ENCODE data around the gene RPS6KA2. TPM values are rescaled to one million over a fixed set of nuclear protein-coding genes. Genes with fewer than 3 reads are reported as not detected.

Gene RPS6KA2
- total RNA-seq, 2 donors from 2014 or later: 2.9 to 4.0 TPM

GRCh38 chr6:166477647-166478365, 149.2 kb downstream of the RPS6KA2 start:
- no peak for ATAC-seq
- DNase-seq (ENCODE audit: low spot score in 2 of 2): no peak
- H3K36me3 Mint-ChIP-seq: peaks cover 0 to 7% of the 10 kb centered on the region in 2 donors
- H3K27ac Mint-ChIP-seq: no peak overlapping the region
- H3K9me3 Mint-ChIP-seq: no peaks in the 10 kb centered on the region

- DNase-seq (ENCODE audit: low spot score in 2 of 2): no peak
- no peak for ATAC-seq
- H3K36me3 Mint-ChIP-seq: peaks cover 0 to 7% of the 10 kb centered on the region in 2 donors
- H3K9me3 Mint-ChIP-seq: no peaks in the 10 kb centered on the region
- no peak overlapping the region for H3K27ac Mint-ChIP-seq
Measured at GRCh38 chr6:166476634-166477215, 150.3 kb downstream of the RPS6KA2 start.

GRCh38 chr6:166476061-166476591, 150.9 kb downstream of the RPS6KA2 start:
- Mint-ChIP-seq H3K36me3 (peaks cover 0 to 7% of the 10 kb centered on the region in 2 donors), H3K9me3 (no peaks in the 10 kb centered on the region), H3K27ac (no peak overlapping the region)
- DNase-seq (ENCODE audit: low spot score in 2 of 2): no peak
- no peak for ATAC-seq

GRCh38 chr6:166474721-166475565, 152.1 kb downstream of the RPS6KA2 start:
- H3K9me3 Mint-ChIP-seq: no peaks in the 10 kb centered on the region
- DNase-seq (ENCODE audit: low spot score in 2 of 2) (no peak), ATAC-seq (no peak)
- no peak overlapping the region for H3K27ac Mint-ChIP-seq
- H3K36me3 Mint-ChIP-seq: peaks cover 0 to 5% of the 10 kb centered on the region in 2 donors

GRCh38 chr6:166473886-166474571, 153.0 kb downstream of the RPS6KA2 start:
- Mint-ChIP-seq H3K36me3 (no peaks in the 10 kb centered on the region), H3K9me3 (no peaks in the 10 kb centered on the region), H3K27ac (no peak overlapping the region)
- no peak for DNase-seq (ENCODE audit: low spot score in 2 of 2)
- ATAC-seq: no peak

GRCh38 chr6:166472636-166473035, 154.4 kb downstream of the RPS6KA2 start:
- H3K36me3 Mint-ChIP-seq: no peaks in the 10 kb centered on the region
- H3K27ac Mint-ChIP-seq: no peak overlapping the region
- no peaks in the 10 kb centered on the region for H3K9me3 Mint-ChIP-seq
- no peak for ATAC-seq
- DNase-seq (ENCODE audit: low spot score in 2 of 2): no peak

- no peak for ATAC-seq
- no peak for DNase-seq (ENCODE audit: low spot score in 2 of 2)
- no peaks in the 10 kb centered on the region for H3K36me3 Mint-ChIP-seq
- H3K27ac Mint-ChIP-seq: peak overlapping the region in 1 of 2 donors; percentile 15
- H3K9me3 Mint-ChIP-seq: peaks cover 0 to 3% of the 10 kb centered on the region in 2 donors
Measured at GRCh38 chr6:166471797-166472260, 155.2 kb downstream of the RPS6KA2 start.

GRCh38 chr6:166470863-166471410, 156.1 kb downstream of the RPS6KA2 start:
- Mint-ChIP-seq H3K9me3 (peaks cover 0 to 5% of the 10 kb centered on the region in 2 donors), H3K36me3 (no peaks in the 10 kb centered on the region), H3K27ac (no peak overlapping the region)
- ATAC-seq (no peak), DNase-seq (ENCODE audit: low spot score in 2 of 2) (no peak)

GRCh38 chr6:166470029-166470862, 156.8 kb downstream of the RPS6KA2 start:
- peaks cover 0 to 5% of the 10 kb centered on the region in 2 donors for H3K9me3 Mint-ChIP-seq
- no peak overlapping the region for H3K27ac Mint-ChIP-seq
- DNase-seq (ENCODE audit: low spot score in 2 of 2) (no peak), ATAC-seq (no peak)
- H3K36me3 Mint-ChIP-seq: no peaks in the 10 kb centered on the region

- Mint-ChIP-seq H3K36me3 (no peaks in the 10 kb centered on the region), H3K27ac (no peak overlapping the region), H3K9me3 (peaks cover 0 to 5% of the 10 kb centered on the region in 2 donors)
- no peak for ATAC-seq
- no peak for DNase-seq (ENCODE audit: low spot score in 2 of 2)
Measured at GRCh38 chr6:166469426-166469961, 157.6 kb downstream of the RPS6KA2 start.

- Mint-ChIP-seq H3K36me3 (no peaks in the 10 kb centered on the region), H3K27ac (peak overlapping the region in 1 of 2 donors; percentile 46), H3K9me3 (peaks cover 0 to 5% of the 10 kb centered on the region in 2 donors)
- no peak for DNase-seq (ENCODE audit: low spot score in 2 of 2)
- no peak for ATAC-seq
Measured at GRCh38 chr6:166467436-166468000, 159.5 kb downstream of the RPS6KA2 start.

- no peak overlapping the region for H3K27ac Mint-ChIP-seq
- ATAC-seq: peak; percentile 82 to 90
Measured at GRCh38 chr6:166466178-166467122, 160.6 kb downstream of the RPS6KA2 start.

GRCh38 chr6:166465671-166466087, 161.4 kb downstream of the RPS6KA2 start:
- ATAC-seq (no peak), DNase-seq (ENCODE audit: low spot score in 2 of 2) (no peak)
- Mint-ChIP-seq H3K36me3 (no peaks in the 10 kb centered on the region), H3K9me3 (peaks cover 0 to 5% of the 10 kb centered on the region in 2 donors), H3K27ac (no peak overlapping the region)

More at GRCh38 chr6:166466178-166467122, 160.6 kb downstream of the RPS6KA2 start:
- no peak for DNase-seq (ENCODE audit: low spot score in 2 of 2)
- peaks cover 0 to 5% of the 10 kb centered on the region in 2 donors for H3K9me3 Mint-ChIP-seq
- no peaks in the 10 kb centered on the region for H3K36me3 Mint-ChIP-seq

- no peak for DNase-seq (ENCODE audit: low spot score in 2 of 2)
- no peak for ATAC-seq
- no peak overlapping the region for H3K27ac Mint-ChIP-seq
- no peaks in the 10 kb centered on the region for H3K36me3 Mint-ChIP-seq
- H3K9me3 Mint-ChIP-seq: peaks cover 0 to 5% of the 10 kb centered on the region in 2 donors
Measured at GRCh38 chr6:166465003-166465399, 162.1 kb downstream of the RPS6KA2 start.
